ENCODE measurements around the gene RAD51B.

The RAD51B gene

DNA sequence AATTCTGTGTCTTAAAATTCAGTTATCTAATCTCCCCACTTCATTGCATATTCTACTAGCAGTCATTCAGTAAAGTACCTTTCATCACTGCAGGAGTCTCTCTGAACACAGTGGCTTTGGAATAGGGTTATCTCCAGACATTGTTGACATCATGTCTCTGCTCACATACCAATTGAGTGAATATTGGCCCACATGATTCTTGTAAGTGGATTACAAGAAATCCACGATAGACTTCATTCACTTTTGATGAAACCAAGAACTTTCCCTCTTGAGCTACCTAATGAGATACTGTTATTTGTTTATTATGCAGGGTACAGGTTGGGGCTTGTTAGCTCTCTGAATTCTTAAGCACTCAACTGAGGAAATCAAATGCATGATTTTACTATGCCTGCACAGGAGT, 284.9 kb downstream of the RAD51B start (continued):
- TF ChIP-seq SETDB1 (IDR thresholded peaks at IDR 0.05; ENCODE audit: insufficient read length, low read length), result no peak
- 0 out of 2 replicates have a peak, but pooled peaks have one; percentile 41 for TF ChIP-seq ZSCAN23 (tag by site-specific recombination; IDR thresholded peaks at IDR 0.05)
- peak; percentile 61 for TF ChIP-seq ZBTB20 (tag by site-specific recombination; IDR thresholded peaks at IDR 0.05)
- TF ChIP-seq ZNF558 (tag by site-specific recombination; IDR thresholded peaks at IDR 0.05), result peak; percentile 50; the same call in 1 of the 2 replicates
- no peak for TF ChIP-seq ZNF184 (tag by site-specific recombination; IDR thresholded peaks at IDR 0.05)
- TF ChIP-seq SALL2 (tag by site-specific recombination; IDR thresholded peaks at IDR 0.05; ENCODE audit: borderline replicate concordance), result no peak
- TF ChIP-seq YY1 (tag by site-specific recombination; IDR thresholded peaks at IDR 0.05), result no peak
- no peak for TF ChIP-seq ZNF830 (tag by site-specific recombination; IDR thresholded peaks at IDR 0.05; ENCODE audit: low read depth)
- TF ChIP-seq, protein P1, sequence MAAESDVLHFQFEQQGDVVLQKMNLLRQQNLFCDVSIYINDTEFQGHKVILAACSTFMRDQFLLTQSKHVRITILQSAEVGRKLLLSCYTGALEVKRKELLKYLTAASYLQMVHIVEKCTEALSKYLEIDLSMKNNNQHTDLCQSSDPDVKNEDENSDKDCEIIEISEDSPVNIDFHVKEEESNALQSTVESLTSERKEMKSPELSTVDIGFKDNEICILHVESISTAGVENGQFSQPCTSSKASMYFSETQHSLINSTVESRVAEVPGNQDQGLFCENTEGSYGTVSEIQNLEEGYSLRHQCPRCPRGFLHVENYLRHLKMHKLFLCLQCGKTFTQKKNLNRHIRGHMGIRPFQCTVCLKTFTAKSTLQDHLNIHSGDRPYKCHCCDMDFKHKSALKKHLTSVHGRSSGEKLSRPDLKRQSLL (tag by site-specific recombination; IDR thresholded peaks at IDR 0.05), result no peak
- TF ChIP-seq, protein P2, sequence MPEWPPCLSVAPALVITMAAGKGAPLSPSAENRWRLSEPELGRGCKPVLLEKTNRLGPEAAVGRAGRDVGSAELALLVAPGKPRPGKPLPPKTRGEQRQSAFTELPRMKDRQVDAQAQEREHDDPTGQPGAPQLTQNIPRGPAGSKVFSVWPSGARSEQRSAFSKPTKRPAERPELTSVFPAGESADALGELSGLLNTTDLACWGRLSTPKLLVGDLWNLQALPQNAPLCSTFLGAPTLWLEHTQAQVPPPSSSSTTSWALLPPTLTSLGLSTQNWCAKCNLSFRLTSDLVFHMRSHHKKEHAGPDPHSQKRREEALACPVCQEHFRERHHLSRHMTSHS (tag by site-specific recombination; IDR thresholded peaks at IDR 0.05), result no peak
- peak; percentile 86 for TF ChIP-seq GLIS1 (tag by site-specific recombination; IDR thresholded peaks at IDR 0.05)
- no peak for TF ChIP-seq ZNF548 (tag by site-specific recombination; IDR thresholded peaks at IDR 0.05)
- TF ChIP-seq, protein P3, sequence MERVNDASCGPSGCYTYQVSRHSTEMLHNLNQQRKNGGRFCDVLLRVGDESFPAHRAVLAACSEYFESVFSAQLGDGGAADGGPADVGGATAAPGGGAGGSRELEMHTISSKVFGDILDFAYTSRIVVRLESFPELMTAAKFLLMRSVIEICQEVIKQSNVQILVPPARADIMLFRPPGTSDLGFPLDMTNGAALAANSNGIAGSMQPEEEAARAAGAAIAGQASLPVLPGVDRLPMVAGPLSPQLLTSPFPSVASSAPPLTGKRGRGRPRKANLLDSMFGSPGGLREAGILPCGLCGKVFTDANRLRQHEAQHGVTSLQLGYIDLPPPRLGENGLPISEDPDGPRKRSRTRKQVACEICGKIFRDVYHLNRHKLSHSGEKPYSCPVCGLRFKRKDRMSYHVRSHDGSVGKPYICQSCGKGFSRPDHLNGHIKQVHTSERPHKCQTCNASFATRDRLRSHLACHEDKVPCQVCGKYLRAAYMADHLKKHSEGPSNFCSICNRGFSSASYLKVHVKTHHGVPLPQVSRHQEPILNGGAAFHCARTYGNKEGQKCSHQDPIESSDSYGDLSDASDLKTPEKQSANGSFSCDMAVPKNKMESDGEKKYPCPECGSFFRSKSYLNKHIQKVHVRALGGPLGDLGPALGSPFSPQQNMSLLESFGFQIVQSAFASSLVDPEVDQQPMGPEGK (tag by site-specific recombination; IDR thresholded peaks at IDR 0.05), result peak; percentile 42; the same call in 1 of the 2 replicates
- no peak for TF ChIP-seq KLF16 (tag by site-specific recombination; IDR thresholded peaks at IDR 0.05)
- TF ChIP-seq ZNF660 (tag by site-specific recombination; IDR thresholded peaks at IDR 0.05), result peak; percentile 37; the same call in 1 of the 2 replicates
- TF ChIP-seq, protein P4, sequence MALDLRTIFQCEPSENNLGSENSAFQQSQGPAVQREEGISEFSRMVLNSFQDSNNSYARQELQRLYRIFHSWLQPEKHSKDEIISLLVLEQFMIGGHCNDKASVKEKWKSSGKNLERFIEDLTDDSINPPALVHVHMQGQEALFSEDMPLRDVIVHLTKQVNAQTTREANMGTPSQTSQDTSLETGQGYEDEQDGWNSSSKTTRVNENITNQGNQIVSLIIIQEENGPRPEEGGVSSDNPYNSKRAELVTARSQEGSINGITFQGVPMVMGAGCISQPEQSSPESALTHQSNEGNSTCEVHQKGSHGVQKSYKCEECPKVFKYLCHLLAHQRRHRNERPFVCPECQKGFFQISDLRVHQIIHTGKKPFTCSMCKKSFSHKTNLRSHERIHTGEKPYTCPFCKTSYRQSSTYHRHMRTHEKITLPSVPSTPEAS (tag by site-specific recombination; IDR thresholded peaks at IDR 0.05), result 0 out of 2 replicates have a peak, but pooled peaks have one; percentile 7
- TF ChIP-seq ZNF571 (tag by site-specific recombination; IDR thresholded peaks at IDR 0.05), result no peak
- no peak for TF ChIP-seq REPIN1 (tag by site-specific recombination; IDR thresholded peaks at IDR 0.05; ENCODE audit: low read depth)
- TF ChIP-seq, protein P5, sequence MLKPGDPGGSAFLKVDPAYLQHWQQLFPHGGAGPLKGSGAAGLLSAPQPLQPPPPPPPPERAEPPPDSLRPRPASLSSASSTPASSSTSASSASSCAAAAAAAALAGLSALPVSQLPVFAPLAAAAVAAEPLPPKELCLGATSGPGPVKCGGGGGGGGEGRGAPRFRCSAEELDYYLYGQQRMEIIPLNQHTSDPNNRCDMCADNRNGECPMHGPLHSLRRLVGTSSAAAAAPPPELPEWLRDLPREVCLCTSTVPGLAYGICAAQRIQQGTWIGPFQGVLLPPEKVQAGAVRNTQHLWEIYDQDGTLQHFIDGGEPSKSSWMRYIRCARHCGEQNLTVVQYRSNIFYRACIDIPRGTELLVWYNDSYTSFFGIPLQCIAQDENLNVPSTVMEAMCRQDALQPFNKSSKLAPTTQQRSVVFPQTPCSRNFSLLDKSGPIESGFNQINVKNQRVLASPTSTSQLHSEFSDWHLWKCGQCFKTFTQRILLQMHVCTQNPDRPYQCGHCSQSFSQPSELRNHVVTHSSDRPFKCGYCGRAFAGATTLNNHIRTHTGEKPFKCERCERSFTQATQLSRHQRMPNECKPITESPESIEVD (tag by site-specific recombination; IDR thresholded peaks at IDR 0.05), result peak; percentile 99
- no peak for TF ChIP-seq ZNF623 (tag by site-specific recombination; IDR thresholded peaks at IDR 0.05)
- peak; percentile 70 for TF ChIP-seq ZNF664 (tag by site-specific recombination; IDR thresholded peaks at IDR 0.05)
- no peak for TF ChIP-seq ZFP37 (tag by site-specific recombination; IDR thresholded peaks at IDR 0.05)
- peak; percentile 79 for TF ChIP-seq BCL6B (tag by site-specific recombination; IDR thresholded peaks at IDR 0.05)
- TF ChIP-seq ZBTB10 (tag by site-specific recombination; IDR thresholded peaks at IDR 0.05), result no peak
- no peak for TF ChIP-seq ZFP3 (tag by site-specific recombination; IDR thresholded peaks at IDR 0.05; ENCODE audit: low read depth)
- peak; percentile 56; the same call in 1 of the 2 replicates for TF ChIP-seq ZBTB1 (tag by site-specific recombination; IDR thresholded peaks at IDR 0.05)
- peak; percentile 86 for TF ChIP-seq SP7 (tag by site-specific recombination; IDR thresholded peaks at IDR 0.05)
- TF ChIP-seq ZNF423 (tag by site-specific recombination; IDR thresholded peaks at IDR 0.05), result no peak
- TF ChIP-seq OSR2 (tag by site-specific recombination; IDR thresholded peaks at IDR 0.05), result peak; percentile 96
- peak; percentile 95 for TF ChIP-seq ZNF629 (tag by site-specific recombination; IDR thresholded peaks at IDR 0.05)
- no peak for TF ChIP-seq ZNF48 (tag by site-specific recombination; IDR thresholded peaks at IDR 0.05)

Data from HEK293 (cell line).